Measurements from ENCODE around the gene SCARF1. TPM values are rescaled to one million over a fixed set of nuclear protein-coding genes. Genes with fewer than 3 reads are reported as not detected.

SCARF1 gene
- total and polyA plus RNA-seq, 3 experiments from 2014 or later: 0.39 to 0.94 (median 0.71) TPM

GRCh38 chr17:1646199-1646875 is 805 bp upstream of the SCARF1 start:
- Histone ChIP-seq H3K27me3 (ENCODE audit: insufficient read depth, low read length, poor library complexity, severe bottlenecking) (no peaks in the 10 kb centered on the region), H3K36me3 (ENCODE audit: insufficient read depth, low read length) (peaks cover 8% of the 10 kb centered on the region), H3K4me3 (ENCODE audit: low read length) (no peak overlapping the region), H3K4me1 (ENCODE audit: insufficient read depth, low read length) (peaks cover 24% of the 10 kb centered on the region), H3K9me3 (ENCODE audit: low read length) (no peaks in the 10 kb centered on the region), H3K27ac (ENCODE audit: low read depth, low read length) (no peak overlapping the region)
- peaks cover 9 to 32% (median 14%) of the 10 kb centered on the region in 3 donors for H3K4me1 Mint-ChIP-seq
- POLR2A ChIA-PET: interaction anchor here (1.7 kb wide), 2 partner anchors 17 to 84 kb away, joined by 4 to 7 read pairs; partner anchors contain the start of genes PITPNA and SLC43A2
- no peaks in the 10 kb centered on the region for H3K27me3 Mint-ChIP-seq
- DNase-seq: no peak
- H3K36me3 Mint-ChIP-seq: peaks cover 0 to 12% (median 0%) of the 10 kb centered on the region in 3 donors
- CTCF ChIA-PET: interaction anchor here (0.7 to 4.5 kb wide), 2 partner anchors 16 to 20 kb away, joined by 3 to 49 read pairs; partner anchors contain the start of gene SLC43A2
- no peaks in the 10 kb centered on the region for H3K9me3 Mint-ChIP-seq
- peak overlapping the region in 2 of 8 donors; percentile 51 to 58 for H3K27ac Mint-ChIP-seq
- peak overlapping the region in 4 of 7 donors; percentile 8 to 76 (median 25) for H3K4me3 Mint-ChIP-seq

GRCh38 chr17:1644493-1645206 is 882 bp downstream of the SCARF1 start:
- Mint-ChIP-seq H3K36me3 (no peaks in the 10 kb centered on the region), H3K4me3 (peak overlapping the region; percentile 80 to 87 (median 81)), H3K4me1 (peaks cover 9 to 28% (median 12%) of the 10 kb centered on the region in 3 donors), H3K27ac (peak overlapping the region in 3 of 8 donors; percentile 42 to 72 (median 58)), H3K27me3 (no peaks in the 10 kb centered on the region), H3K9me3 (no peaks in the 10 kb centered on the region)
- CTCF ChIA-PET: interaction anchor here (1.2 kb wide), 1 partner anchor 14 kb away, joined by 3 read pairs; no protein-coding TSS in a partner anchor
- H3K4me3 ChIP-seq (ENCODE audit: low read length): peak overlapping the region; percentile 45
- no peaks in the 10 kb centered on the region for H3K27me3 ChIP-seq (ENCODE audit: insufficient read depth, low read length, poor library complexity, severe bottlenecking)
- DNase-seq: no peak
- peaks cover 24% of the 10 kb centered on the region for H3K4me1 ChIP-seq (ENCODE audit: insufficient read depth, low read length)
- no peaks in the 10 kb centered on the region for H3K36me3 ChIP-seq (ENCODE audit: insufficient read depth, low read length)
- no peak overlapping the region for H3K27ac ChIP-seq (ENCODE audit: low read depth, low read length)
- no peaks in the 10 kb centered on the region for H3K9me3 ChIP-seq (ENCODE audit: low read length)
- POLR2A ChIA-PET: interaction anchor here (0.8 to 1.7 kb wide), 2 partner anchors 12 to 15 kb away, joined by 3 to 7 read pairs; partner anchors contain the start of gene SLC43A2

DNA sequence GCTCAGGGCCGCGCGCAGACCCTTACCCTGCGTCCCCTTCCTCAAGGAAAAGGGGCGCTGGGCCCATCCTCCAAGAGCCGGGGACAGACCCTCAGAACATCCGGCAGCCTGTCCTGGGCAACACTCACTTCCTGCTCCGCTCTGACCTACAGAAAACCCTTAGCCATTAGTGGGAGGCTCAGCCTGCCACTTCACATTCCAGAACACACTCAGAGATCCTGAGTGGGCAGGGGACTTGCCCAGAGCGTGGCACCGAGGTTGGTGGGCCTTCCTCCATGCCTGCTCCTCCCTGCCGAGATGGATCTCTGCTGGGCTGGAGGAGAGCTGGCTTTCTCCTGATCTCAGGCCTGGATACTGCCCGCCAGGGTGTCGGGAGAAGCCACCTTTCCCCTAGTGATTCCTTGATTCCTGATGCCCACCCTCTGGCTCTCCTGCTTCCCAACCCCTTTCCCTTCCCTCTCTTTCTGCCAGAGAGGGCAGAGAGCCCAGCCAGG is 1.5 kb downstream of the SCARF1 start:
- ChIA-PET CTCF (interaction anchor here (1.1 to 1.2 kb wide), 2 partner anchors 14 to 77 kb away, joined by 3 read pairs; no protein-coding TSS in a partner anchor), POLR2A (interaction anchor here (0.8 kb wide), 1 partner anchor 12 kb away, joined by 3 read pairs; no protein-coding TSS in a partner anchor)
- no peak overlapping the region for H3K27ac ChIP-seq (ENCODE audit: low read depth, low read length)

DNA sequence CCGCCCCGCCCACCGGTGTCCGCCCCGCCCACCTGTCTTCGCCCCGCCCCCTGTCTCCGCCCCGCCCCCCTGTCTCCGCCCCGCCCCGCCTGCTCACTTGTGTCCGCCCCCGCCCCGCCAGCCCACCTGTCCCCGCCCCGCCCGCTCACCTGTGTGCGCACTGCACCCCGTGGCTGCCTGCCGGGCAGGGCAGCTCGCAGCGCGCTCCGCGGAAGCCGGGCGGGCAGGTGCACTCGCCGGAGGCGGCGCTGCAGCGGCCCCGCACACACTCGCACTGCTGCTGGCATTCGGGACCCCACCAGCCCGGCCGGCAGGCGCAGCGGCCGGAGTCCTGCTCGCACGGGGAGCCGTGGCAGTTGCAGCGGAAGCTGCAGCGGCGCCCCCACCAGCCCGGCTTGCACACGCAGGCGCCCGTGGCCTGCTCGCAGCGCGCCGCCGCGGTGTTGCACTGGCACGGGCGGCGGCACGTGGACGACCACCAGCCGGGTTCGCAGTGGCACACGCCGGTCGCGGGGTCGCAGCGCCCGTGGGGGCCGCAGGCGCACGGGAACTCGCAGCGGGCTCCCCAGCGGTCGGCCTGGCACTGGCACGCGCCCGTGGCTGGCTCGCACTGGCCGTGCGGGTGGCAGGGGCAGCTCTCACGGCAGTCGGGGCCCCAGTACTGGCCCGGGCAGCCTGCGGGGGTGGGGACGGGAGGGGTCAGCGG is 2.1 kb downstream of the SCARF1 start:
- Mint-ChIP-seq H3K27ac (peak overlapping the region in 1 of 8 donors; percentile 58), H3K4me1 (peaks cover 9 to 25% (median 12%) of the 10 kb centered on the region in 3 donors), H3K4me3 (peak overlapping the region in 3 of 7 donors; percentile 80 to 87 (median 81)), H3K9me3 (no peaks in the 10 kb centered on the region), H3K27me3 (no peaks in the 10 kb centered on the region), H3K36me3 (no peaks in the 10 kb centered on the region)
- DNase-seq: peak; percentile 67 to 84 (median 74)
- H3K27ac ChIP-seq (ENCODE audit: low read depth, low read length): no peak overlapping the region
- H3K27me3 ChIP-seq (ENCODE audit: insufficient read depth, low read length, poor library complexity, severe bottlenecking): no peaks in the 10 kb centered on the region
- peak overlapping the region; percentile 45 for H3K4me3 ChIP-seq (ENCODE audit: low read length)
- H3K9me3 ChIP-seq (ENCODE audit: low read length): no peaks in the 10 kb centered on the region
- ChIA-PET POLR2A (no interaction called here), CTCF (interaction anchor here (1.1 kb wide), 1 partner anchor 77 kb away, joined by 3 read pairs; no protein-coding TSS in a partner anchor)
- H3K4me1 ChIP-seq (ENCODE audit: insufficient read depth, low read length): peaks cover 22% of the 10 kb centered on the region
- no peaks in the 10 kb centered on the region for H3K36me3 ChIP-seq (ENCODE audit: insufficient read depth, low read length)

More for the DNA sequence above, 1.5 kb downstream of the SCARF1 start:
- Mint-ChIP-seq H3K27ac (peak overlapping the region in 4 of 8 donors; percentile 42 to 77 (median 65)), H3K4me1 (peaks cover 9 to 28% (median 12%) of the 10 kb centered on the region in 3 donors), H3K9me3 (no peaks in the 10 kb centered on the region), H3K27me3 (no peaks in the 10 kb centered on the region), H3K4me3 (peak overlapping the region; percentile 80 to 87 (median 81)), H3K36me3 (no peaks in the 10 kb centered on the region)
- Histone ChIP-seq H3K9me3 (ENCODE audit: low read length) (no peaks in the 10 kb centered on the region), H3K27me3 (ENCODE audit: insufficient read depth, low read length, poor library complexity, severe bottlenecking) (no peaks in the 10 kb centered on the region), H3K4me3 (ENCODE audit: low read length) (peak overlapping the region; percentile 45), H3K4me1 (ENCODE audit: insufficient read depth, low read length) (peaks cover 24% of the 10 kb centered on the region), H3K36me3 (ENCODE audit: insufficient read depth, low read length) (no peaks in the 10 kb centered on the region)
- DNase-seq: no peak

GRCh38 chr17:1641065-1641403 is 4.5 kb downstream of the SCARF1 start:
- peaks cover 12% of the 10 kb centered on the region for H3K4me1 ChIP-seq (ENCODE audit: insufficient read depth, low read length)
- DNase-seq: no peak
- Mint-ChIP-seq H3K27me3 (no peaks in the 10 kb centered on the region), H3K27ac (peak overlapping the region in 2 of 8 donors; percentile 37 to 80), H3K4me1 (peaks cover 7 to 13% (median 9%) of the 10 kb centered on the region in 3 donors), H3K4me3 (peak overlapping the region in 1 of 7 donors; percentile 25), H3K36me3 (no peaks in the 10 kb centered on the region), H3K9me3 (no peaks in the 10 kb centered on the region)
- no peak overlapping the region for H3K27ac ChIP-seq (ENCODE audit: low read depth, low read length)
- ChIA-PET CTCF (interaction anchor here (1.3 kb wide), 1 partner anchor 276 kb away, joined by 3 read pairs; no protein-coding TSS in a partner anchor), POLR2A (no interaction called here)
- no peaks in the 10 kb centered on the region for H3K9me3 ChIP-seq (ENCODE audit: low read length)
- no peaks in the 10 kb centered on the region for H3K27me3 ChIP-seq (ENCODE audit: insufficient read depth, low read length, poor library complexity, severe bottlenecking)
- H3K36me3 ChIP-seq (ENCODE audit: insufficient read depth, low read length): no peaks in the 10 kb centered on the region
- no peak overlapping the region for H3K4me3 ChIP-seq (ENCODE audit: low read length)

DNA sequence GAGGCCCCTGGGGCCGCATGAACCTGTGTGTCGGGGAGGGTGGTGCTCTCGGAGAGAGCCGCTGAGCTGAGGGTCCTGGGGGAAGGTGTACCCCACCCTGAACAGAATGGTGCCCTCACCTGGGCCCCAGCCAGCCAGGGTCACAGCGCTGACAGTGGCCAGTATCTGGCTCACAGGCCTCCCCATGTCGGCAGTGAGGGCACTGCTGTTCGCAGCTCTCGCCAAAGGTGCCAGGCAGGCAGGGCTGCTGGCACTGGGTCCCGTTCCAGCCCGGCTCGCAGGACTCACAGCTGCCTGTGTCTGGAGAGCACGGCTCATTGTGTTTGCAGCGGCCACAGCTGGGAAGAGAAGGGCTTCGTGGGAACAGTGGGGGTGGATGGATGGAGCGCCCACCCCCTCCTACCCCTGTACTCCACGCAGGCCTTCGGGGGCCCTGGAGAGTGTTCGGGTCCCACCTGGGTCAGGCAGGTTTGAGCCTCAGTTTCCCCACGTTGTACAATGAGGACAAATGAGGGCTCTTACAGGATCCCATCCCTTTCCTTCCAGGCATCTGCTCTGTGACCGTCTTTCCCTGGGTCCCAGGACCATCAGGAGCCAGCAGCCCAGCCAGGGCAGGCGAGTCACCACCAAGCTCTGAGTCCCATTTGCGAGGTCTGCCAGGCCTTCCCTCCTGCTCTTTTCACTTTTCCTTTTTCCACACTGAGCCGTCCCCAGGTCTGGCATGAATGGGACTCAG is 5.0 kb downstream of the SCARF1 start:
- Mint-ChIP-seq H3K9me3 (no peaks in the 10 kb centered on the region), H3K4me1 (peaks cover 7 to 10% (median 9%) of the 10 kb centered on the region in 3 donors), H3K27me3 (no peaks in the 10 kb centered on the region), H3K4me3 (peak overlapping the region in 1 of 7 donors; percentile 25), H3K36me3 (no peaks in the 10 kb centered on the region), H3K27ac (peak overlapping the region in 1 of 8 donors; percentile 37)
- no peaks in the 10 kb centered on the region for H3K36me3 ChIP-seq (ENCODE audit: insufficient read depth, low read length)
- H3K4me1 ChIP-seq (ENCODE audit: insufficient read depth, low read length): peaks cover 12% of the 10 kb centered on the region
- H3K4me3 ChIP-seq (ENCODE audit: low read length): no peak overlapping the region
- H3K27ac ChIP-seq (ENCODE audit: low read depth, low read length): no peak overlapping the region
- no peak for DNase-seq
- ChIA-PET CTCF (interaction anchor here (1.3 kb wide), 1 partner anchor 275 kb away, joined by 3 read pairs; no protein-coding TSS in a partner anchor), POLR2A (interaction anchor here (0.6 to 1.4 kb wide), 2 partner anchors 9 to 11 kb away, joined by 3 to 5 read pairs; partner anchors contain the start of gene RILP)
- H3K9me3 ChIP-seq (ENCODE audit: low read length): no peaks in the 10 kb centered on the region
- H3K27me3 ChIP-seq (ENCODE audit: insufficient read depth, low read length, poor library complexity, severe bottlenecking): no peaks in the 10 kb centered on the region

Data from CD8-positive, alpha-beta memory T cell (primary cell).